SH-SY5Y (cell line): ENCODE measurements around the gene NRF1.

Source experiments
- GATA2 ChIP-seq: IDR thresholded peaks from 2 replicates; pipeline ENCODE4 v1.6.1; 2011; ENCODE audit warnings: mild to moderate bottlenecking, low read depth, low read length
- GATA3 ChIP-seq: IDR thresholded peaks from 2 replicates; pipeline ENCODE4 v1.6.1; 2011; ENCODE audit warnings: low read depth, mild to moderate bottlenecking, low read length, moderate library complexity

GRCh38 chr7:129571201-129571600 is 40.3 kb upstream of the NRF1 start:
- no peak for TF ChIP-seq GATA2
- no peak for TF ChIP-seq GATA3
